Right renal cortex interstitium (tissue), 3 donors: ENCODE results near the gene EBI3. TPM values are rescaled to one million over a fixed set of nuclear protein-coding genes. Genes with fewer than 3 reads are reported as not detected.
"Not testable (repeated sequence)": the region's sequence is repeated elsewhere in the genome, so short reads cannot be mapped to it uniquely, and the experiment has no call there.

Experiments
- DNase-seq, 3 donors: peaks; one replicate each; pipeline ENCODE4 v3.0.0-alpha.2; 2013; ENCODE audit warnings: low read depth in 3 of 3, low spot score in 2 of 3
- polyA plus RNA-seq, 3 donors: library from polyadenylated mRNA; unstranded; fragments of 120-200 nt; gene quantifications; one replicate each; pipeline ENCODE4 v1.2.1, GENCODE V29; 2013; ENCODE audit not compliant: insufficient read length in 3 of 3

EBI3 gene
- polyA plus RNA-seq, 3 donors = 0.40 to 0.56 (median 0.49) TPM

DNA sequence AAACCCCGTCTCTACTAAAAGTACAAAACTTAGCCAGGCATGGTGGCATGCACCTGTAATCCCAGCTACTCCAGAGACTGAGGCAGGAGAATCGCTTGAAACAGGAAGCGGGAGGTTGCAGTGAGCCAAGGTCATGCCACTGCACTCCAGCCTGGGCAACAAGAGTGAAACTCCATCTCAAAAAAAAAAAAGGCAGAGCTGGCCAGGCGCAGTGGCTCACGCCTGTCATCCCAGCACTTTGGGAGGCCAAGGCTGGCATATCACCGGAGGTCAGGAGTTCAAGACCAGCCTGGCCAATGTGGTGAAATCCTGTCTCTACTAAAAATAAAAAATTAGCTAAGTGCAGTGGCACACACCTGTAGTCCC, 45.0 kb downstream of the EBI3 start:
- DNase-seq = not testable (repeated sequence)

GRCh38 chr19:4277191-4277696, 47.9 kb downstream of the EBI3 start:
- no peak for DNase-seq

DNA sequence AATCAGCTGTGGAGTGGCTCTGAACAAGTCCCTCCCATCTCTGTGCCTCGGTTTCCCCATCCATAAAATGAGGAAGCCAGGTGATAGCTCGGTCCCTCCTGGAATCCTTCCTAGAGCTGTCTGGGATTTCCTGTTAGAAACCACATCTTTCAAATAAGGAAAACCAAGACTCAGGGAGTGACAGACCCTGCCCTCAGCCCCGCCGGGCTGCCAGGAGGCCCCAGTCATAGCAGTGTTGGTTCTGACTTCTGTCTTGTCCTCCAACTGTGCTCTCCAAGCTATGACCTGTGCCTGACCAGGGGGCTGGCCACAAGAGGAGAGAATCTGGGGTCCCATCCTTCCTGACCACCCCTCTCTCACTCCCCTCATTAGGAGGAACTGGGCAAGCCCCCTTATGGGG, 48.7 kb downstream of the EBI3 start:
- DNase-seq = no peak

- no peak for DNase-seq
These were observed 49.3 kb downstream of the EBI3 start, which contains the start of gene SHD for GRCh38 chr19:4278419-4279266. TSS of gene SHD (plus strand) at chr19:4279266. CDS start at chr19:4280064, 798 bp downstream.

DNA sequence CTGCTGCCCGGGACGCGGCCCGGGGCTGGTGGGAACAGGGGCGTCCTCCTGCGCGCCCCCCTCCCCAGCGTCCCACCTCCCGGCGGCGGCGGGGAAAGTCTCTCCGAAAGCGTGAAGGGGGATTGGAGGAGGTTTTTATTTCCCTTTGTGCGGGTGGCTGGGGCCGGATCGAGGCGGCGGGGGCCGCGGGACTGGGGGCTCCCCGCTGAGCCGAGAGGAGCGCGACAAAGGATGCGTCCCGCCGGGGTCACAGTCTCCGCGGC, 49.9 kb downstream of the EBI3 start:
- no peak for DNase-seq

DNA sequence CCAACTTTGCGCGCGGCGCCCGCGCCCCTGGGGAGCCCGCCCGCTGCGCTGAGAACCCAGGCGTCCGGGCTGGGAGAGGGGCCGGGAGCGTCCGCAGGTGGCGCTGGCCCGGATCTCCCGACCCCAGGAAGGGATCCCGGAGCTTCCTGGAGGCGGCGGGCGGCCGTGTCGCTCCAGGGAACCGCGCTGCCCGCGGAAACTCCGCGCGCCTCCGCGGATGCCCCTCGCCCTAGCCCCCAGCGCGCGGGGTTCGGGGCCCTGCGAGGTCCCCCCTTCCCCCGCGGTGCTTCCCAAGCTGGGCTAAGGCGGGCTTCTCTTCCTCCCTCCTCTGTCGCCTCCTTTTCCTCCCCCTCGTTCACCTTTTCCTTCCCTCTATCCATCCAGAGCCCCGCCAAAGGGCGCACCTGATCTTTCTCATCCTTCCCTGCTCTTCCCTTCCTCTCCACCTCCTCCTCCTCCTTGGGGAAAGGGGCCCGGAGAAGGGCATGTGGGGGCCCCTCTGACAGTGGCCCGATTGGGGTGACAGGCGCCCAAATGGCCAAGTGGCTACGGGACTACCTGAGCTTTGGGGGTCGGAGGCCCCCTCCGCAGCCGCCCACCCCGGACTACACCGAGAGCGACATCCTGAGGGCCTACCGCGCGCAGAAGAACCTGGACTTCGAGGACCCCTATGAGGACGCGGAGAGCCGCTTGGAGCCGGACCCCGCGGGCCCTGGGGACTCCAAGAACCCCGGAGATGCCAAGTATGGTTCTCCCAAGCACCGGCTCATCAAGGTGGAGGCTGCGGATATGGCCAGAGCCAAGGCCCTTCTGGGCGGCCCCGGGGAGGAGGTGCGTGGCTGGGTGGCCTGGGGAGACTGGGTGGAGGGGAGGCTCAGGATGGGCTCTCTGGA, 50.5 kb downstream of the EBI3 start:
- DNase-seq = no peak

DNA sequence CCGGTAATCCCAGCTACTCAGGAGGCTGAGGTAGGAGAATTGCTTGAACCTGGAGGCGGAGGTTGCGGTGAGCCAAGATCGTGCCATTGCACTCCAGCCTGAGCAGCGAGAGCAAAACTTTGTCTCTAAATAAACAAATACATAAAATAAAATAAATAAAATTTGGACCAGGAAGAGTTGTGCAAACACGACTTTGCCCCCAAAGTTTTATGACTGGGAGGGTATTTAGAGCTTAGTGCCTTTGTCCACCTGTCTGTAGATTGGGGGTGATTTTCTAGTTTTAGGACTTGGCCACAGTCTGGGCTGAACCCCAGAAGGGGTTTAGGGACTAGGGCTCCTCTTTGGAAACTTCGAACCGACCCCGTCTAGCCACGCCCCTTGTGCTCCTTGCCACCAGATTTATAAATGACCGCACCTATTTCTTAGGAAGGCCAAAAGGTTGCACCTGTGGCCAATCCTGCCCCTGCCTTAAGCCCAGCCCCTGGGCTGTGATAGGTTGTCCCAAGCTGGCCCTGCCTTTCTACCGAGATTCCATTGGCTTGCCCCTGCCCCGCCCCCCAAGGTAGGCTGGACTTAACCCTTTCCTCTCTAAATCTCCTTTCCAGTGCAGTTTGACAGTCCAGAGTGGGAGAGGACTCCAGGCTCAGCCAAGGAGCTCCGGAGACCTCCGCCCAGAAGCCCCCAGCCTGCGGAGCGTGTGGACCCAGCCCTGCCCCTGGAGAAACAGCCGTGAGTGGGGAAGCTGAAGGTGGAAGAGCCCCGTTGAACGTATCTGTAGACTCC, 55.0 kb downstream of the EBI3 start:
- no peak for DNase-seq

GRCh38 chr19:4284974-4285373, 55.7 kb downstream of the EBI3 start:
- no peak for DNase-seq

- DNase-seq = not testable (repeated sequence)
These were observed 56.8 kb downstream of the EBI3 start for GRCh38 chr19:4286141-4286540.

Other genes with a start within 250 kb of the EBI3 start
- gene EEF2, start 244.1 kb upstream of the EBI3 start, polyA plus RNA-seq = 1,000 to 10,000 TPM; 1,409 to 1,651 (median 1,477) TPM
- gene PIAS4, start 221.8 kb upstream of the EBI3 start, polyA plus RNA-seq = 10 to 100 TPM; 25.2 to 34.8 (median 29.6) TPM
- 1 to 10 TPM; 7.2 to 9.0 (median 7.4) TPM for gene ZBTB7A, start 162.6 kb upstream of the EBI3 start, polyA plus RNA-seq
- 10 to 100 TPM; 77.1 to 97.2 (median 79.0) TPM for gene MAP2K2, start 105.4 kb upstream of the EBI3 start, polyA plus RNA-seq
- gene CREB3L3, start 75.9 kb upstream of the EBI3 start, polyA plus RNA-seq = 1 to 10 TPM in 2 of 3 donors, under 1 TPM in 1; 1.00 to 1.5 (median 1.5) TPM
- gene SIRT6, start 47.0 kb upstream of the EBI3 start, polyA plus RNA-seq = 10 to 100 TPM; 12.8 to 14.6 (median 14.0) TPM
- 1 to 10 TPM in 1 of 3 donors, under 1 TPM in 2; 0.65 to 1.1 (median 0.76) TPM for gene ANKRD24, start 46.8 kb upstream of the EBI3 start, polyA plus RNA-seq
- gene YJU2, start 17.6 kb downstream of the EBI3 start, polyA plus RNA-seq = 10 to 100 TPM; 21.3 to 22.1 (median 22.0) TPM
- 1 to 10 TPM; 1.3 to 1.6 (median 1.3) TPM for gene SHD, start 49.7 kb downstream of the EBI3 start, polyA plus RNA-seq
- under 1 TPM in 2 of 3 donors, not detected in 1; 0.14 to 0.28 TPM for gene TMIGD2, start 72.9 kb downstream of the EBI3 start, polyA plus RNA-seq
- gene FSD1, start 75.1 kb downstream of the EBI3 start, polyA plus RNA-seq = 1 to 10 TPM; 4.3 to 5.4 (median 5.0) TPM
- 10 to 100 TPM; 22.6 to 30.0 (median 24.5) TPM for gene STAP2, start 109.3 kb downstream of the EBI3 start, polyA plus RNA-seq
- gene MPND, start 114.0 kb downstream of the EBI3 start, polyA plus RNA-seq = 10 to 100 TPM; 21.0 to 24.9 (median 24.4) TPM
- 10 to 100 TPM; 50.8 to 62.5 (median 50.9) TPM for gene SH3GL1, start 171.0 kb downstream of the EBI3 start, polyA plus RNA-seq
- 10 to 100 TPM; 21.3 to 26.1 (median 21.3) TPM for gene CHAF1A, start 173.1 kb downstream of the EBI3 start, polyA plus RNA-seq
- 10 to 100 TPM; 75.7 to 95.3 (median 87.0) TPM for gene UBXN6, start 228.3 kb downstream of the EBI3 start, polyA plus RNA-seq
- 10 to 100 TPM; 58.9 to 66.0 (median 62.3) TPM for gene HDGFL2, start 242.8 kb downstream of the EBI3 start, polyA plus RNA-seq